Prostate gland (tissue), 2 donors: ENCODE data around the gene ATP10D.

Experiments
- CTCF ChIP-seq, 4 experiments: fragments of 200-600 bp in 2 of 4; fragments of 450-650 bp in 2 of 4; sonication (generic) in 2 of 4; IDR thresholded peaks; 1 replicate in 3 of 4; 2 replicates in 1 of 4; pipeline ENCODE4 v1.5.1; 2016 to 2019; ENCODE audit warnings: antibody characterized with exemption in 4 of 4, mild to moderate bottlenecking in 2 of 4, moderate library complexity in 2 of 4
- POLR2A ChIP-seq: fragments of 450-650 bp; IDR thresholded peaks from one replicate; pipeline ENCODE4 v1.6.1; 2016; ENCODE audit warnings: antibody characterized with exemption, mild to moderate bottlenecking
- POLR2AphosphoS5 ChIP-seq: sonication (generic); formaldehyde crosslinking; IDR thresholded peaks from one replicate; pipeline ENCODE4 v1.6.1; 2017; ENCODE audit warnings: antibody characterized with exemption

- TF ChIP-seq CTCF (IDR thresholded peaks at IDR 0.05) (no peak), POLR2A (no peak), POLR2AphosphoS5 (no peak)
Observed at GRCh38 chr4:47619691-47620090, 134.6 kb downstream of the ATP10D start.
